T-helper 2 cell (primary cell): Measurements from ENCODE around the gene ERGIC2.
"Not testable (repeated sequence)": the region's sequence is repeated elsewhere in the genome, so short reads cannot be mapped to it uniquely, and the experiment has no call there.

ENCODE experiments used
- DNase-seq, 5 experiments: peaks; one replicate each; pipeline versions ENCODE4 v3.0.0 to v3.0.0-alpha.2; 2012 to 2022

The ERGIC2 gene

DNA sequence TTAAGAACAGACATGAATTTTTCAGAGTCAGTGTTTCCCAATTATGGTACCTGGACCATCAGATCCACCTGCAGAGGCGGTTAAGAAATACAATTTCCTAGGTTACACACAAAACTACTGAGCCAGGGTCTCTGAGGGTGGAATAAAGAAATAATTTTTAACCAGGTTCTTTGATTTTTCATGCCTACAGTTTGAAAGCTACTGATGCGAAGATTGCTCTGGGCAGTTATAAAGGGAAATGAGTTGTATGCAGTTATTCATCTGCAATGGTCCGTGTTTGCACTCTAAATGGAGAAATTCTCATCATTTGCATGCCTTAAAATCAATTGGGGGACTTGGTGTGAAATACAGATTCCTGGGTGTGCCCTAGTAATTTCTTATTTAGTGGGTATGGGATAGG, 89.7 kb downstream of the ERGIC2 start:
- no peak for DNase-seq

DNA sequence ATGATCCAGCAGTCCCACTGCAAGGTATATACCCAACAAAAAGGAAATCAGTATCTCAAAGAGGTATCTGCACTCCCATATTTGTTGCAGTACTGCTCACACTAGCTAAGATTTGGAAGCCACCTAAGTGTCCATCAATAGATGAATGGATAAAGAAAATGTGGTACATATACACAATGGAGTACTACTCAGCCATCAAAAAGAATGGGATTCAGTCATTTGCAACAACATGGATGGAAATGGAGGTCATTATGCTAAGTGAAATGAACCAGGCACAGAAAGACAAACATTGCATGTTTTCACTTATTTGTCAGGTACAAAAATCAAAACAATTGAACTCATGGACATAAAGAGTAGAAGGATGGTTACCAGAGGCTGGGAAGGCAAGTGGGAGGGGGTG, 90.5 kb downstream of the ERGIC2 start:
- not testable (repeated sequence) for DNase-seq

DNA sequence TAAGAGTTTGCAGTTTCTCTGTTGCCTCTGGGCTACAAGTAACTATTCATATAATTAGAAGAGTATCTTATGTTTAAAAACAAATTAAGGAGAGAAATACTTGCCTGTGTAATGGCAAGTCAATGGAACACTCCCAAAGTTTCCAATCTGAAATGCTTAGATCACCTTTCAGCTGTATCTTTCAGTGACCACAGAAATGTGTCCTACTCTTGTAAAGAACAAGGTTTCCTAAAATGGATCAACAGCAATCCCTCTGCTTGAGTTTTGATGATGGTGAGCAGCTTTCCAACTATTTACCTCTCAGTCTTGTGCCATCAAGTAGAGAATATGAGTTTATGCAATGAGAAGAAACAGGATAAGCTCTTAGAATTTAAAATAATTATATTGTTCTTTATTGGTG, 92.9 kb downstream of the ERGIC2 start:
- no peak for DNase-seq

GRCh38 chr12:29287622-29288021, 93.3 kb downstream of the ERGIC2 start:
- no peak for DNase-seq
